GM23248 (cell line): ENCODE measurements around the gene SLC29A1. TPM values are rescaled to one million over a fixed set of nuclear protein-coding genes. Genes with fewer than 3 reads are reported as not detected.

ENCODE experiments used
- DNase-seq: peaks from one replicate; pipeline ENCODE4 v3.0.0-alpha.2; 2015
- H2AFZ ChIP-seq: fragments of 200-600 bp; sonication (generic); 2 replicates; pipeline ENCODE4 v1.6.1; 2016; ENCODE audit warnings: antibody characterized with exemption
- H3F3A ChIP-seq: fragments of 200-600 bp; sonication (generic); 2 replicates; pipeline ENCODE4 v1.6.1; 2016; ENCODE audit warnings: mild to moderate bottlenecking, antibody characterized with exemption, mixed run types; ENCODE audit not compliant: insufficient read depth
- H3K27ac ChIP-seq: fragments of 200-600 bp; sonication (generic); 2 replicates; pipeline ENCODE4 v1.5.1; 2016; ENCODE audit warnings: mild to moderate bottlenecking
- H3K27me3 ChIP-seq: fragments of 200-600 bp; sonication (generic); replicated peaks from 2 replicates; pipeline ENCODE4 v1.6.1; 2016; ENCODE audit warnings: mild to moderate bottlenecking; ENCODE audit not compliant: insufficient read depth
- H3K36me3 ChIP-seq: fragments of 200-600 bp; sonication (generic); 2 replicates; pipeline ENCODE4 v1.6.1; 2016; ENCODE audit warnings: low read depth, mild to moderate bottlenecking
- H3K4me1 ChIP-seq: fragments of 200-600 bp; sonication (generic); 2 replicates; pipeline ENCODE4 v1.6.1; 2016; ENCODE audit warnings: mild to moderate bottlenecking; ENCODE audit not compliant: insufficient read depth
- H3K4me2 ChIP-seq: fragments of 200-600 bp; sonication (generic); one replicate; pipeline ENCODE4 v1.6.1; 2016; ENCODE audit warnings: mild to moderate bottlenecking; ENCODE audit not compliant: unreplicated experiment
- H3K4me3 ChIP-seq: fragments of 200-600 bp; sonication (generic); 2 replicates; pipeline ENCODE4 v1.5.1; 2016; ENCODE audit warnings: mild to moderate bottlenecking
- H3K79me2 ChIP-seq: fragments of 200-600 bp; sonication (generic); 2 replicates; pipeline ENCODE4 v1.6.1; 2016; ENCODE audit warnings: mild to moderate bottlenecking; ENCODE audit not compliant: insufficient read depth
- H3K9ac ChIP-seq: fragments of 200-600 bp; sonication (generic); 2 replicates; pipeline ENCODE4 v1.6.1; 2016; ENCODE audit warnings: mild to moderate bottlenecking
- H3K9me2 ChIP-seq: fragments of 200-600 bp; sonication (generic); 2 replicates; pipeline ENCODE4 v1.6.1; 2016; ENCODE audit warnings: mixed run types, mild to moderate bottlenecking, moderate library complexity; ENCODE audit not compliant: insufficient read depth
- H3K9me3 ChIP-seq: fragments of 200-600 bp; sonication (generic); one replicate; pipeline ENCODE4 v1.6.1; 2017; ENCODE audit warnings: low read depth
- H4K20me1 ChIP-seq: fragments of 200-600 bp; sonication (generic); 2 replicates; pipeline ENCODE4 v1.6.0; 2016; ENCODE audit not compliant: insufficient read depth
- EZH2 ChIP-seq: fragments of 200-600 bp; sonication (generic); IDR thresholded peaks from 2 replicates; pipeline ENCODE4 v1.6.1; 2018; ENCODE audit warnings: antibody characterized with exemption, mild to moderate bottlenecking; ENCODE audit not compliant: insufficient read depth, poor library complexity, severe bottlenecking
- EZH2phosphoT487 ChIP-seq: fragments of 200-600 bp; sonication (generic); IDR thresholded peaks from 2 replicates; pipeline ENCODE4 v1.6.1; 2018; ENCODE audit warnings: antibody characterized with exemption, moderate library complexity, mild to moderate bottlenecking, low read depth; ENCODE audit not compliant: insufficient read depth
- WGBS, 2 experiments: methylation state at CpG; one replicate each; pipeline ENCODE4 v1.1.6; 2015 to 2017; ENCODE audit warnings: low lambda C conversion rate in 2 of 2, low coverage in 1 of 2; ENCODE audit errors: missing lambda C conversion rate in 2 of 2; 5-methylcytosine and 5-hydroxymethylcytosine counted together
- in situ Hi-C: fragments of 300-500 bp; cut with MboI; formaldehyde crosslinking; loops from 2 replicates; pipeline ENCODE4 v1.15.0; 2020
- polyA plus RNA-seq: library from polyadenylated mRNA; unstranded; fragments of >200 nt; fragmentation: Nextera tagmentation; extraction: Ambion mirVana; gene quantifications from 2 replicates; pipeline ENCODE4 v1.2.1, GENCODE V29; 2016
- total RNA-seq: library from RNA; depleted of rRNA; stranded (reverse); fragments of >200 nt; shearing (Covaris generic); gene quantifications from 2 replicates; pipeline ENCODE4 v1.2.3, GENCODE V29; 2014

SLC29A1 gene
- total and polyA plus RNA-seq, 2 experiments from 2014 or later: 12.2 to 18.4 TPM

DNA sequence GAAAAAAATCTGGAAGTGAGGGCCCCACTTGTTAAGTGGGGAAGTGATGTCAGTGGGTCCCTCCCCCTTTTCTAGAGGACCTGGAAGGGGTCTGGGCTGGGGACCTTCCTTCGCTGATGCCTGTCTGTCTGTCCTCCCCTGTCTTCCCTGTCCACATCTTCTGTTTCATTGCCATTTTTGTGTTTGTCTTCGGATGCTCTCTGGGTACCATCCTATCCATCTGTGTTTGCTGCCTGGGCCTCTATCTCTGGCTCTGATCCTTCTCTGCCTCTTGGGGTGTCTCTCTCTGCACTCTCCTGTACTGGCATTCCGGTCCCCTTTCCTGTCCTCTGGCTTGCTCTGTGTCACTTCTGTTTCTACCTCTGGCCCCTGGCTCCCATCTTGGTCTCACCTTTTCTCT, 49.1 kb downstream of the SLC29A1 start:
- Histone ChIP-seq H3K4me2 (no peak overlapping the region), H3K4me3 (no peak overlapping the region), H4K20me1 (no peaks in the 10 kb centered on the region), H3K4me1 (no peaks in the 10 kb centered on the region), H3F3A (no peaks in the 10 kb centered on the region), H3K9me2 (no peaks in the 10 kb centered on the region), H3K27ac (no peak overlapping the region), H3K36me3 (no peaks in the 10 kb centered on the region), H3K9ac (no peak overlapping the region), H3K9me3 (no peaks in the 10 kb centered on the region), H3K79me2 (no peaks in the 10 kb centered on the region), H3K27me3 (peaks cover 49% of the 10 kb centered on the region), H2AFZ (no peak overlapping the region)
- TF ChIP-seq EZH2phosphoT487 (no peak), EZH2 (no peak)
- DNase-seq: no peak
- WGBS, 2 experiments: 73 to 88% methylated on average over 3 of the region's 3 CpGs
- in situ Hi-C loops: loop anchor here (5.0 kb wide), 1 partner anchor 65 kb away; no protein-coding TSS in a partner anchor

DNA sequence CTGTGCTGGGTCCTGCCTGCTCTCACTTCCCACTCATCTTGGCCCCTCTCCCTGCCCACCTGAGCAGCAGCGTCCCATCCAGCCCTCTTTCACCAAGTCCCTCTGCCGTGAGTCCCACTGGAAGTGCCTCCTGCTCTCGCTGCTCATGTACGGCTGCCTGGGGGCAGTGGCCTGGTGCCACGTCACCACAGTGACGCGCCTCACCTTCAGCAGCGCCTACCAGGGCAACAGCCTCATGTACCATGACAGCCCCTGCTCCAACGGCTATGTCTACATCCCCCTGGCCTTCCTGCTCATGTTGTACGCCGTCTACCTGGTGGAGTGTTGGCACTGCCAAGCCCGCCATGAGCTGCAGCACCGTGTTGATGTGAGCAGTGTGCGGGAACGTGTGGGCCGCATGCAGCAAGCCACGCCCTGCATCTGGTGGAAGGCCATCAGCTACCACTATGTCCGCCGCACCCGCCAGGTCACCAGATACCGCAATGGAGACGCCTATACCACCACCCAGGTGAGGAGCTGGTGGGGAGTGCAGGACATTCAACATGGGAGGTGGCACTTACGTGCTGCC, 49.7 kb downstream of the SLC29A1 start:
- no peaks in the 10 kb centered on the region for H3K9me3 ChIP-seq
- peaks cover 49% of the 10 kb centered on the region for H3K27me3 ChIP-seq
- no peak for DNase-seq
- no peak overlapping the region for H3K4me2 ChIP-seq
- no peaks in the 10 kb centered on the region for H3K36me3 ChIP-seq
- H3F3A ChIP-seq: no peaks in the 10 kb centered on the region
- H3K79me2 ChIP-seq: no peaks in the 10 kb centered on the region
- H3K9me2 ChIP-seq: no peaks in the 10 kb centered on the region
- H3K4me3 ChIP-seq: no peak overlapping the region
- in situ Hi-C loops: loop anchor here (5.0 kb wide), 1 partner anchor 64 kb away; no protein-coding TSS in a partner anchor
- no peaks in the 10 kb centered on the region for H4K20me1 ChIP-seq
- WGBS, 2 experiments: 82 to 83% methylated on average over 23 of the region's 23 CpGs
- no peak overlapping the region for H2AFZ ChIP-seq
- no peak overlapping the region for H3K27ac ChIP-seq
- no peak overlapping the region for H3K9ac ChIP-seq
- no peak for TF ChIP-seq EZH2
- TF ChIP-seq EZH2phosphoT487: no peak
- no peaks in the 10 kb centered on the region for H3K4me1 ChIP-seq

DNA sequence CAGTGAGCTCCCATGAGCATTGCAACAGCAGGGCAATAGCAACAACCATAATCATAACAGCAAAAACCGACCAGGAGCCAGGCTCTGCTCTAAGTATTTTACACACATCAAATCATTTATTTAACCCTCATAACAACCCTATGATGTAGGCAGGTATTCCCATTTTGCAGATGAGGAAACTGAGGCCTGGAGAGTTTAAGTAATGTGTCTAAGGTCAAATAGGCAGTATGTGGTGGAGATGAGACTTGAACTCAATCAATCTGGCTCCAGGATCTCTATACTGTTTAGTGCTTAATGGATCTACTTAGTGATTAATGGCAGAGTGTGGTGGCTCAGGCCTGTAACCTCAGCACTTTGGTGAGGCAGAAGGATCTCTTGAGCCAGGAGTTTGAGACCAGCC, 50.2 kb downstream of the SLC29A1 start:
- 0% methylated on average over 1 of the region's 1 CpG for WGBS, 2 experiments
- Histone ChIP-seq H3K27ac (no peak overlapping the region), H3K27me3 (peaks cover 45% of the 10 kb centered on the region), H3K9me3 (no peaks in the 10 kb centered on the region), H3F3A (no peaks in the 10 kb centered on the region), H4K20me1 (no peaks in the 10 kb centered on the region), H3K4me2 (no peak overlapping the region), H3K4me1 (no peaks in the 10 kb centered on the region), H2AFZ (no peak overlapping the region), H3K79me2 (no peaks in the 10 kb centered on the region), H3K36me3 (no peaks in the 10 kb centered on the region), H3K4me3 (no peak overlapping the region), H3K9me2 (no peaks in the 10 kb centered on the region), H3K9ac (no peak overlapping the region)
- in situ Hi-C loops: loop anchor here (5.0 kb wide), 1 partner anchor 64 kb away; no protein-coding TSS in a partner anchor
- TF ChIP-seq EZH2: no peak
- no peak for TF ChIP-seq EZH2phosphoT487
- DNase-seq: no peak

DNA sequence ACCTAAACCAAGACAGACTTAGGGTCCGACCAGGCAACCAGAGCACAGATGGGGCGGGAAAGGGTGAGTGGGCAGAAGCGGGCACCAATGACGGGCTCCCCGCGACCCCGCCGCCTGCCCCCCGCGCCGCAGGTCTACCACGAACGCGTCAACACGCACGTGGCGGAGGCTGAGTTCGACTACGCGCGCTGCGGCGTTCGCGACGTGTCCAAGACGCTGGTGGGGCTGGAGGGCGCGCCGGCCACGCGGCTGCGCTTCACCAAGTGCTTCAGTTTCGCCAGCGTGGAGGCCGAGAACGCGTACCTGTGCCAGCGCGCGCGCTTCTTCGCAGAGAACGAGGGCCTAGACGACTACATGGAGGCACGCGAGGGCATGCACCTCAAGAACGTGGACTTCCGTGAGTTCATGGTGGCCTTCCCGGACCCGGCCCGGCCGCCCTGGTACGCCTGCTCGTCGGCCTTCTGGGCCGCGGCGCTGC, 51.9 kb downstream of the SLC29A1 start:
- no peaks in the 10 kb centered on the region for H4K20me1 ChIP-seq
- H3K4me1 ChIP-seq: no peaks in the 10 kb centered on the region
- 77 to 86% methylated on average over 48 to 53 of the region's 59 CpGs for WGBS, 2 experiments
- no peak overlapping the region for H3K27ac ChIP-seq
- no peak for DNase-seq
- no peak for TF ChIP-seq EZH2
- no peak for TF ChIP-seq EZH2phosphoT487
- peak overlapping the region; percentile 65; the same call in 1 of the 2 replicates for H2AFZ ChIP-seq
- H3F3A ChIP-seq: no peaks in the 10 kb centered on the region
- H3K9me2 ChIP-seq: no peaks in the 10 kb centered on the region
- no peaks in the 10 kb centered on the region for H3K79me2 ChIP-seq
- peaks cover 29% of the 10 kb centered on the region for H3K27me3 ChIP-seq
- peak overlapping the region; percentile 68 for H3K4me2 ChIP-seq
- H3K36me3 ChIP-seq: no peaks in the 10 kb centered on the region
- H3K9me3 ChIP-seq: no peaks in the 10 kb centered on the region
- no peak overlapping the region for H3K9ac ChIP-seq
- peak overlapping the region; percentile 54 for H3K4me3 ChIP-seq
- in situ Hi-C loops: no loop called here
